ENCODE results near the gene ZBTB7C. TPM values are rescaled to one million over a fixed set of nuclear protein-coding genes. Genes with fewer than 3 reads are reported as not detected.

ZBTB7C gene
- total and polyA plus RNA-seq, 2 of the 8 experiments (the other 6 are each of a cell fraction or from before 2014, with no cell fraction given): 0.15 to 0.45 TPM

DNA sequence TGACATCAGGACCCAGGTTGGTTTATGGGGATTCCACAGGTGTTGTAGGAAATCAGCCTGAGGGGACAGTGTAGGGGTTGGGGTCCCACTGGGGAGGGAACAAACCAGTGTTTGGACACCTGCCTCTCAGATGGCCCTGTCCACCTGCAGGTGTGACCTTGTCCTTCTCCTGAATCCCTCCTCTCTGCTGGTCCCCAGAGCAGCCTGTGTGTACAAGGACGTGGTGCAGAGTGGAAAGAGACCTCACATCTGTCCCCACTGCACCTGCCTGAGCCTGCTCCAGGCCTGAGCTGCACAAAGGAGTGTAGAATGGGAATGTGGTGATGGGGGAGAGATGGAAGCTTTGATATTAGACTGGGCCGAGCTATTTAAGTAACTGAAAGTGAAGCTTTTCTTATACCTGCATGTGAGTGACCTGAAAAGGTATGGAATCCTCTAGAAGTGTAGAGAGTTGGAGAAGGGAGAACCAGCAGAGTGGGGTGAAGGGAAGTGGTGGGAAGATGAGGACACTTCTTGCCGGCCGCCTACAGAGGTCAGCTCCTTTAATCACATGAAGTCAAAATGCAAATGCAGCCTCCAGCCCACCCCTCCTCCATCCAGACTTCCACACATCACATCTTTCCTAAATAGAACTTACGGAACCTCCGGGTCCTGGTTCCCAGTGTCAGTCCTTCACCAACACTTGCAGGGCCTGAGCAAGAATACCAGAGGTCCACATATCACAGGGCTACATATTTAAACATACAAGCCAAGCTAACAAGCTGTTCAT, 389.4 kb downstream of the ZBTB7C start:
- no peak overlapping the region for H4K5ac ChIP-seq (ENCODE audit: insufficient read length, low read depth, low read length)
- H3K4me3 ChIP-seq (ENCODE audit: extremely low read depth in 1 of 4, insufficient read depth in 2 of 4, low read depth in 3 of 4, low read length in 4 of 4): no peak overlapping the region
- peak overlapping the region; percentile 33; the same call in 1 of the 2 replicates for H2BK15ac ChIP-seq (ENCODE audit: low read length)
- H3K14ac ChIP-seq (ENCODE audit: insufficient read length): no peak overlapping the region
- no peaks in the 10 kb centered on the region for H4K20me1 ChIP-seq (replicated peaks in 1 of 2; ENCODE audit: control insufficient read depth in 1 of 2, insufficient read depth in 2 of 2, low read length in 2 of 2)
- H3K23me2 ChIP-seq (ENCODE audit: low read depth, low read length): no peaks in the 10 kb centered on the region; the same call in 1 of the 2 replicates
- no peaks in the 10 kb centered on the region for H3K36me3 ChIP-seq (ENCODE audit: control insufficient read depth in 2 of 4, insufficient read depth in 4 of 4, low read length in 3 of 4)
- no peak overlapping the region for H3K23ac ChIP-seq (ENCODE audit: insufficient read length)
- H3K79me2 ChIP-seq (ENCODE audit: control insufficient read depth in 1 of 2, insufficient read depth in 2 of 2, low read length in 2 of 2): no peaks in the 10 kb centered on the region
- no peak overlapping the region for H3K4me2 ChIP-seq (ENCODE audit: insufficient read depth in 1 of 2, low read depth in 2 of 2, low read length in 2 of 2)
- H3K4ac ChIP-seq (replicated peaks; ENCODE audit: insufficient read length, low read depth, low read length): no peak overlapping the region
- H3K27ac ChIP-seq (ENCODE audit: low read depth, low read length): no peak overlapping the region
- no peak overlapping the region for H3K56ac ChIP-seq (replicated peaks; ENCODE audit: insufficient read length, low read depth, low read length)
- POLR2A ChIA-PET (ENCODE audit: partially characterized antibody): interaction anchor here (0.8 to 1.4 kb wide), 2 partner anchors 12 to 16 kb away, joined by 3 to 5 read pairs; no protein-coding TSS in a partner anchor
- CTCF ChIA-PET (ENCODE audit: partially characterized antibody): interaction anchor here (0.9 to 3.8 kb wide), 6 partner anchors 8 to 247 kb away, joined by 3 to 16 read pairs (median 7); no protein-coding TSS in a partner anchor
- H3K27me3 ChIP-seq (replicated peaks in 1 of 4; ENCODE audit: control insufficient read depth in 3 of 4, extremely low read depth in 1 of 4, insufficient read depth in 3 of 4, low read length in 3 of 4): no peaks in the 10 kb centered on the region
- FAIRE-seq: no peak
- no peak for TF ChIP-seq CBX8 (IDR thresholded peaks at IDR 0.05; ENCODE audit: borderline replicate concordance, low read depth, low read length)
- TF ChIP-seq SAP30 (IDR thresholded peaks at IDR 0.05; ENCODE audit: insufficient read depth, insufficient replicate concordance, low read length): no peak
- no peak for TF ChIP-seq HDAC6 (IDR thresholded peaks at IDR 0.05; ENCODE audit: low read depth, low read length)
- TF ChIP-seq NANOG (IDR thresholded peaks at IDR 0.05; ENCODE audit: insufficient read depth, low read depth, low read length, poor library complexity, severe bottlenecking): no peak
- no peak for TF ChIP-seq GTF2F1 (IDR thresholded peaks at IDR 0.05; ENCODE audit: borderline replicate concordance, low read depth, low read length)
- TF ChIP-seq CREB1 (IDR thresholded peaks at IDR 0.05): no peak
- TF ChIP-seq SIRT6 (IDR thresholded peaks at IDR 0.05; ENCODE audit: low read length): no peak
- H3K18ac ChIP-seq (ENCODE audit: extremely low read depth, low read length): no peak overlapping the region
- H2BK20ac ChIP-seq (ENCODE audit: low read length): no peak overlapping the region
- no peaks in the 10 kb centered on the region for H3K9me3 ChIP-seq (ENCODE audit: insufficient read depth in 2 of 2, low read depth in 1 of 2, low read length in 1 of 2)
- H3K9ac ChIP-seq (replicated peaks in 1 of 4; ENCODE audit: extremely low read depth in 1 of 4, low read depth in 3 of 4, low read length in 3 of 4): no peak overlapping the region
- H3K4me1 ChIP-seq (replicated peaks in 1 of 4; ENCODE audit: control insufficient read depth in 3 of 4, insufficient read depth in 4 of 4, low read length in 3 of 4): peaks cover 0 to 5% (median 0%) of the 10 kb centered on the region in 4 experiments; a peak in 2 of 7 replicates
- 82% methylated on average over 6 of the region's 6 CpGs; no CpG with 5 or more reads in 1 of the 2 experiments for WGBS, 2 experiments (ENCODE audit: extremely low coverage in 1 of 2, insufficient coverage in 1 of 2, insufficient read length in 1 of 2, insufficient replicate concordance in 2 of 2, low coverage in 1 of 2, low lambda C conversion rate in 2 of 2, missing lambda C conversion rate in 1 of 2)
- no peaks in the 10 kb centered on the region for H3K79me1 ChIP-seq (ENCODE audit: low read depth, low read length)
- H2BK12ac ChIP-seq (ENCODE audit: low read depth, low read length): peak overlapping the region; percentile 71; the same call in 1 of the 2 replicates
- no peak overlapping the region for H2BK120ac ChIP-seq (replicated peaks; ENCODE audit: low read depth, low read length)
- H4K8ac ChIP-seq (ENCODE audit: extremely low read depth, insufficient read depth, low read length): no peak overlapping the region
- H2BK5ac ChIP-seq (ENCODE audit: low read depth, low read length): no peak overlapping the region
- H2AFZ ChIP-seq (ENCODE audit: low read length): no peak overlapping the region
- DNase-seq (ENCODE audit: low read depth in 1 of 2, low spot score in 2 of 2): no peak
- H4K91ac ChIP-seq (replicated peaks; ENCODE audit: insufficient read length, low read length): no peak overlapping the region
- peak overlapping the region; percentile 18; the same call in 1 of the 2 replicates for H2AK5ac ChIP-seq (ENCODE audit: low read depth, low read length)
